Common myeloid progenitor, CD34-positive (primary cell): ENCODE measurements around the gene SCCPDH. TPM values are rescaled to one million over a fixed set of nuclear protein-coding genes. Genes with fewer than 3 reads are reported as not detected.

Source experiments
- CTCF ChIA-PET: fragments of 350-600 bp; sonication (Branson Sonifier 250); formaldehyde crosslinking; loops from one replicate; lab custom pipeline; 2021; ENCODE audit warnings: antibody characterized with exemption; lab: Charles Lee
- POLR2A ChIA-PET: fragments of 350-600 bp; sonication (Branson Sonifier 250); formaldehyde crosslinking; loops from one replicate; lab custom pipeline; 2021; ENCODE audit warnings: antibody characterized with exemption; lab: Charles Lee
- DNase-seq, 3 donors: peaks; one replicate each; pipeline versions ENCODE4 v3.0.0 to v3.0.0-alpha.2; 2013
- H3K27ac ChIP-seq, 2 experiments: 1 replicate in 1 of 2; 2 replicates in 1 of 2; pipeline ENCODE4 v1.7.0; 2013; ENCODE audit warnings: inconsistent platforms in 2 of 2, low read length in 2 of 2, mild to moderate bottlenecking in 2 of 2, low read depth in 1 of 2, moderate library complexity in 1 of 2; ENCODE audit not compliant: severe bottlenecking in 2 of 2, insufficient read depth in 1 of 2, poor library complexity in 1 of 2
- H3K27me3 ChIP-seq, 5 experiments: replicated peaks in 2 of 5; 1 replicate in 3 of 5; 2 replicates in 2 of 5; pipeline versions ENCODE4 v1.6.1 to v1.7.0; 2013; ENCODE audit warnings: low read length in 4 of 5, mild to moderate bottlenecking in 2 of 5, moderate library complexity in 2 of 5, inconsistent platforms in 1 of 5; ENCODE audit not compliant: insufficient read depth in 5 of 5, control insufficient read depth in 4 of 5
- H3K36me3 ChIP-seq, 4 experiments: 1 replicate in 2 of 4; 2 replicates in 2 of 4; pipeline versions ENCODE4 v1.6.1 to v1.7.0; 2013; ENCODE audit warnings: low read length in 3 of 4, control low read depth in 1 of 4, mild to moderate bottlenecking in 1 of 4; ENCODE audit not compliant: control insufficient read depth in 4 of 4, insufficient read depth in 4 of 4
- H3K4me1 ChIP-seq, 4 experiments: 1 replicate in 3 of 4; 2 replicates in 1 of 4; pipeline versions ENCODE4 v1.6.1 to v1.7.1; 2013; ENCODE audit warnings: low read length in 3 of 4, mild to moderate bottlenecking in 3 of 4, control low read depth in 1 of 4, inconsistent platforms in 1 of 4, moderate library complexity in 1 of 4; ENCODE audit not compliant: control insufficient read depth in 4 of 4, insufficient read depth in 4 of 4; ENCODE audit errors: control extremely low read depth in 1 of 4
- H3K4me3 ChIP-seq, 7 experiments: 1 replicate in 4 of 7; 2 replicates in 3 of 7; pipeline versions ENCODE4 v1.5.1 to v1.7.0; 2013; ENCODE audit warnings: mild to moderate bottlenecking in 7 of 7, low read length in 6 of 7, moderate library complexity in 6 of 7, inconsistent platforms in 2 of 7, low read depth in 2 of 7, control low read depth in 1 of 7; ENCODE audit not compliant: insufficient read depth in 4 of 7, control insufficient read depth in 1 of 7; ENCODE audit errors: extremely low read depth in 1 of 7
- H3K9me3 ChIP-seq, 5 experiments: 1 replicate in 4 of 5; 2 replicates in 1 of 5; pipeline versions ENCODE4 v1.6.1 to v1.7.1; 2013; ENCODE audit warnings: low read length in 4 of 5, mild to moderate bottlenecking in 2 of 5, inconsistent platforms in 1 of 5, low read depth in 1 of 5, moderate library complexity in 1 of 5; ENCODE audit not compliant: control insufficient read depth in 4 of 5, insufficient read depth in 2 of 5; ENCODE audit errors: control extremely low read depth in 1 of 5
- WGBS: methylation state at CpG from one replicate; pipeline ENCODE4 v1.1.5; 2013; ENCODE audit not compliant: insufficient coverage; 5-methylcytosine and 5-hydroxymethylcytosine counted together
- polyA plus RNA-seq: library from polyadenylated mRNA; unstranded; fragments of 120-200 nt; gene quantifications from one replicate; pipeline ENCODE4 v1.2.1, GENCODE V29; 2013

SCCPDH gene
- 67.7 TPM for polyA plus RNA-seq

GRCh38 chr1:246724016-246724730 lies at the start of gene SCCPDH:
SCCPDH (plus strand) TSS chr1:246724409; CDS start chr1:246724423, 14 bp downstream.
- peaks cover 9 to 25% (median 18%) of the 10 kb centered on the region in 4 experiments for H3K36me3 ChIP-seq
- POLR2A ChIA-PET: interaction anchor here (1.3 kb wide), 1 partner anchor 58 kb away, joined by 3 read pairs; no protein-coding TSS in a partner anchor
- H3K27me3 ChIP-seq: no peaks in the 10 kb centered on the region
- peak within 1 kb of the TSS; percentile 55 to 93 (median 83) for H3K4me3 ChIP-seq
- peak within 1 kb of the TSS; percentile 74 to 86 for H3K27ac ChIP-seq
- H3K4me1 ChIP-seq: peaks cover 6 to 27% (median 18%) of the 10 kb centered on the region in 4 experiments
- peaks cover 0 to 3% (median 0%) of the 10 kb centered on the region in 5 experiments for H3K9me3 ChIP-seq
- peak; percentile 75 to 92 (median 89) for DNase-seq
- CTCF ChIA-PET: interaction anchor here (0.9 to 2.1 kb wide), 6 partner anchors 12 to 56 kb away, joined by 3 to 8 read pairs (median 6); no protein-coding TSS in a partner anchor
- under 1% methylated on average over 60 of the region's 89 CpGs for WGBS

- Histone ChIP-seq H3K27me3 (no peaks in the 10 kb centered on the region), H3K4me3 (no peak overlapping the region), H3K27ac (no peak overlapping the region), H3K36me3 (no peaks in the 10 kb centered on the region), H3K4me1 (no peaks in the 10 kb centered on the region), H3K9me3 (no peaks in the 10 kb centered on the region)
- ChIA-PET POLR2A (interaction anchor here (1.1 kb wide), 1 partner anchor 60 kb away, joined by 3 read pairs; no protein-coding TSS in a partner anchor), CTCF (interaction anchor here (1.3 kb wide), 1 partner anchor 12 kb away, joined by 6 read pairs; no protein-coding TSS in a partner anchor)
- no peak for DNase-seq
- 100% methylated on average over 1 of the region's 2 CpGs for WGBS
Observed at GRCh38 chr1:246677842-246678241, 46.4 kb upstream of the SCCPDH start.

- Histone ChIP-seq H3K27me3 (no peaks in the 10 kb centered on the region), H3K4me1 (no peaks in the 10 kb centered on the region), H3K27ac (no peak overlapping the region), H3K9me3 (no peaks in the 10 kb centered on the region), H3K4me3 (no peak overlapping the region), H3K36me3 (no peaks in the 10 kb centered on the region)
- 94% methylated on average over 13 of the region's 18 CpGs for WGBS
- POLR2A ChIA-PET: no interaction called here
- CTCF ChIA-PET: interaction anchor here (3.7 kb wide), 1 partner anchor 11 kb away, joined by 19 read pairs; no protein-coding TSS in a partner anchor
- DNase-seq: no peak
Observed at GRCh38 chr1:246678816-246679793, 45.1 kb upstream of the SCCPDH start.

GRCh38 chr1:246679794-246680177 lies 44.4 kb upstream of the SCCPDH start:
- Histone ChIP-seq H3K36me3 (no peaks in the 10 kb centered on the region), H3K9me3 (no peaks in the 10 kb centered on the region), H3K27ac (no peak overlapping the region), H3K27me3 (no peaks in the 10 kb centered on the region), H3K4me1 (no peaks in the 10 kb centered on the region), H3K4me3 (no peak overlapping the region)
- WGBS: 100% methylated on average over 1 of the region's 1 CpG
- DNase-seq: no peak
- ChIA-PET POLR2A (no interaction called here), CTCF (interaction anchor here (3.7 kb wide), 1 partner anchor 10 kb away, joined by 19 read pairs; no protein-coding TSS in a partner anchor)

GRCh38 chr1:246680190-246680589 lies 44.0 kb upstream of the SCCPDH start:
- DNase-seq: peak in 1 of 3 donors; percentile 23
- WGBS: 79% methylated on average over 8 of the region's 8 CpGs
- POLR2A ChIA-PET: no interaction called here

GRCh38 chr1:246680696-246681130 lies 43.5 kb upstream of the SCCPDH start:
- CTCF ChIA-PET: interaction anchor here (1.2 to 3.7 kb wide), 4 partner anchors 9 to 44 kb away, joined by 3 to 19 read pairs (median 3); partner anchors contain the start of gene SCCPDH
- no peaks in the 10 kb centered on the region for H3K4me1 ChIP-seq
- H3K27me3 ChIP-seq: no peaks in the 10 kb centered on the region

More at GRCh38 chr1:246680190-246680589, 44.0 kb upstream of the SCCPDH start:
- Histone ChIP-seq H3K4me3 (no peak overlapping the region), H3K9me3 (no peaks in the 10 kb centered on the region), H3K27me3 (no peaks in the 10 kb centered on the region), H3K4me1 (no peaks in the 10 kb centered on the region), H3K36me3 (no peaks in the 10 kb centered on the region), H3K27ac (no peak overlapping the region)
- CTCF ChIA-PET: interaction anchor here (3.7 kb wide), 1 partner anchor 10 kb away, joined by 19 read pairs; no protein-coding TSS in a partner anchor

More at GRCh38 chr1:246680696-246681130, 43.5 kb upstream of the SCCPDH start:
- Histone ChIP-seq H3K36me3 (no peaks in the 10 kb centered on the region), H3K27ac (no peak overlapping the region), H3K4me3 (no peak overlapping the region), H3K9me3 (no peaks in the 10 kb centered on the region)
- 100% methylated on average over 10 of the region's 10 CpGs for WGBS
- DNase-seq: no peak
- POLR2A ChIA-PET: no interaction called here
